ENCODE results near the gene COL4A2. TPM values are rescaled to one million over a fixed set of nuclear protein-coding genes. Genes with fewer than 3 reads are reported as not detected.

The COL4A2 gene
- total RNA-seq, 1 experiment from 2014 or later = 1.6 TPM

DNA sequence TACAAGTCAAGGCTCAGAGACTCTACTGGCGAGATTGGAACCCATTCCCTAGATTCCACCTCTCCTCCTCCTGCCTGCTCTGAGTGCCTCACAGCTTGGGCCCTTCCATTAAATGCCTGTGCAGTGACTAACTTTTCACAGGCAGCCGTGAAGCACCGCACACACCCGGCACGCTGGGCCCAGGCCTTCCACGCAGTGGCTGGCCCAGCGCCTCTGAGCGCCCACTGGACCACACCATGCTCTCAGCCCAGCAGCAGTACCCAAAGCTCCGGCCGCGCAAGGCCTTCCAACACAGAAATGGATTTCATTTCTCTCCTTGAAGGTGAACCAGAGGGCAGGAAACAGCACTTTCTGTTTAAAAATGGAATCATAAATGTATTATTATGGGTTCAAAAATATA is 228.4 kb downstream of the COL4A2 start:
- intact Hi-C loops (cut with micrococcal nuclease) = no loop called here
- ATAC-seq = no peak

More for the DNA sequence above, 228.4 kb downstream of the COL4A2 start:
- H3K9me3 ChIP-seq (ENCODE audit: control insufficient read depth in 1 of 2, insufficient read depth in 1 of 2, low read depth in 1 of 2, low read length in 2 of 2) = no peaks in the 10 kb centered on the region
- BruUV-seq (replicated peaks) = no TSS peak
- TF ChIP-seq POLR2A (IDR thresholded peaks at IDR 0.05; ENCODE audit: borderline replicate concordance, extremely low read depth, insufficient read depth, insufficient read length) (no peak), FOSL1 (IDR thresholded peaks at IDR 0.05; ENCODE audit: low read depth) (no peak), ZFX (IDR thresholded peaks at IDR 0.05) (no peak), SP1 (IDR thresholded peaks at IDR 0.05; ENCODE audit: low read depth) (no peak), SRF (IDR thresholded peaks at IDR 0.05; ENCODE audit: low read depth) (no peak), EZH2 (IDR thresholded peaks at IDR 0.05) (no peak), ZNF274 (IDR thresholded peaks at IDR 0.05; ENCODE audit: low read depth, low read length) (no peak)
- TF ChIP-seq, protein P1, sequence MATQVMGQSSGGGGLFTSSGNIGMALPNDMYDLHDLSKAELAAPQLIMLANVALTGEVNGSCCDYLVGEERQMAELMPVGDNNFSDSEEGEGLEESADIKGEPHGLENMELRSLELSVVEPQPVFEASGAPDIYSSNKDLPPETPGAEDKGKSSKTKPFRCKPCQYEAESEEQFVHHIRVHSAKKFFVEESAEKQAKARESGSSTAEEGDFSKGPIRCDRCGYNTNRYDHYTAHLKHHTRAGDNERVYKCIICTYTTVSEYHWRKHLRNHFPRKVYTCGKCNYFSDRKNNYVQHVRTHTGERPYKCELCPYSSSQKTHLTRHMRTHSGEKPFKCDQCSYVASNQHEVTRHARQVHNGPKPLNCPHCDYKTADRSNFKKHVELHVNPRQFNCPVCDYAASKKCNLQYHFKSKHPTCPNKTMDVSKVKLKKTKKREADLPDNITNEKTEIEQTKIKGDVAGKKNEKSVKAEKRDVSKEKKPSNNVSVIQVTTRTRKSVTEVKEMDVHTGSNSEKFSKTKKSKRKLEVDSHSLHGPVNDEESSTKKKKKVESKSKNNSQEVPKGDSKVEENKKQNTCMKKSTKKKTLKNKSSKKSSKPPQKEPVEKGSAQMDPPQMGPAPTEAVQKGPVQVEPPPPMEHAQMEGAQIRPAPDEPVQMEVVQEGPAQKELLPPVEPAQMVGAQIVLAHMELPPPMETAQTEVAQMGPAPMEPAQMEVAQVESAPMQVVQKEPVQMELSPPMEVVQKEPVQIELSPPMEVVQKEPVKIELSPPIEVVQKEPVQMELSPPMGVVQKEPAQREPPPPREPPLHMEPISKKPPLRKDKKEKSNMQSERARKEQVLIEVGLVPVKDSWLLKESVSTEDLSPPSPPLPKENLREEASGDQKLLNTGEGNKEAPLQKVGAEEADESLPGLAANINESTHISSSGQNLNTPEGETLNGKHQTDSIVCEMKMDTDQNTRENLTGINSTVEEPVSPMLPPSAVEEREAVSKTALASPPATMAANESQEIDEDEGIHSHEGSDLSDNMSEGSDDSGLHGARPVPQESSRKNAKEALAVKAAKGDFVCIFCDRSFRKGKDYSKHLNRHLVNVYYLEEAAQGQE (IDR thresholded peaks at IDR 0.05; ENCODE audit: low read depth) = no peak
- TF ChIP-seq, protein P2, sequence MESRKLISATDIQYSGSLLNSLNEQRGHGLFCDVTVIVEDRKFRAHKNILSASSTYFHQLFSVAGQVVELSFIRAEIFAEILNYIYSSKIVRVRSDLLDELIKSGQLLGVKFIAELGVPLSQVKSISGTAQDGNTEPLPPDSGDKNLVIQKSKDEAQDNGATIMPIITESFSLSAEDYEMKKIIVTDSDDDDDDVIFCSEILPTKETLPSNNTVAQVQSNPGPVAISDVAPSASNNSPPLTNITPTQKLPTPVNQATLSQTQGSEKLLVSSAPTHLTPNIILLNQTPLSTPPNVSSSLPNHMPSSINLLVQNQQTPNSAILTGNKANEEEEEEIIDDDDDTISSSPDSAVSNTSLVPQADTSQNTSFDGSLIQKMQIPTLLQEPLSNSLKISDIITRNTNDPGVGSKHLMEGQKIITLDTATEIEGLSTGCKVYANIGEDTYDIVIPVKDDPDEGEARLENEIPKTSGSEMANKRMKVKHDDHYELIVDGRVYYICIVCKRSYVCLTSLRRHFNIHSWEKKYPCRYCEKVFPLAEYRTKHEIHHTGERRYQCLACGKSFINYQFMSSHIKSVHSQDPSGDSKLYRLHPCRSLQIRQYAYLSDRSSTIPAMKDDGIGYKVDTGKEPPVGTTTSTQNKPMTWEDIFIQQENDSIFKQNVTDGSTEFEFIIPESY (IDR thresholded peaks at IDR 0.05; ENCODE audit: extremely low read depth, insufficient replicate concordance, low read length) = no peak
- TF ChIP-seq, protein P3, sequence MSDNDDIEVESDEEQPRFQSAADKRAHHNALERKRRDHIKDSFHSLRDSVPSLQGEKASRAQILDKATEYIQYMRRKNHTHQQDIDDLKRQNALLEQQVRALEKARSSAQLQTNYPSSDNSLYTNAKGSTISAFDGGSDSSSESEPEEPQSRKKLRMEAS (IDR thresholded peaks at IDR 0.05) = no peak
- H3K27me3 ChIP-seq (ENCODE audit: insufficient read depth, low read length) = no peaks in the 10 kb centered on the region
- H3K9ac ChIP-seq (ENCODE audit: low read length) = no peak overlapping the region
- H3K9me2 ChIP-seq (ENCODE audit: insufficient read depth) = no peaks in the 10 kb centered on the region
- ChIA-PET POLR2A (no interaction called here), RAD21 (ENCODE audit: low non-redundant PET in 1 of 2, low total read pairs in 2 of 2, uncharacterized antibody in 2 of 2, unreplicated experiment in 2 of 2) (no interaction called here), CTCF (no interaction called here)
- no peaks in the 10 kb centered on the region for H4K20me1 ChIP-seq (ENCODE audit: insufficient read depth)
- H3K4me3 ChIP-seq (replicated peaks in 1 of 2; ENCODE audit: low read depth in 1 of 2, low read length in 2 of 2) = no peak overlapping the region
- peaks cover 0 to 8% of the 10 kb centered on the region in 2 experiments; a peak in 1 of 4 replicates for H3K4me1 ChIP-seq (ENCODE audit: control insufficient read depth in 1 of 2, insufficient read depth in 2 of 2, low read length in 2 of 2)
- H3K4me2 ChIP-seq (ENCODE audit: low read length) = no peak overlapping the region
- no peak overlapping the region for H3K27ac ChIP-seq (ENCODE audit: low read depth, low read length)
- H3K79me2 ChIP-seq (ENCODE audit: insufficient read depth, low read length) = no peaks in the 10 kb centered on the region
- DNase-seq (ENCODE audit: low read depth, low spot score) = no peak
- no peak overlapping the region for H2AFZ ChIP-seq (ENCODE audit: low read depth, low read length, poor library complexity, severe bottlenecking)
- no peaks in the 10 kb centered on the region for H3K36me3 ChIP-seq (ENCODE audit: control insufficient read depth in 1 of 2, insufficient read depth in 2 of 2, low read length in 2 of 2)
